Pancreas (tissue), 10 donors: ENCODE data around the gene SETD1B. TPM values are rescaled to one million over a fixed set of nuclear protein-coding genes. Genes with fewer than 3 reads are reported as not detected.

ENCODE experiments used
- ATAC-seq, 4 donors: fragments of 200-7000 bp; cut with Tn5 transposase; one replicate each; pipeline versions ENCODE4 v1.8.0 to v1.9.1; 2020; ENCODE audit warnings: mild to moderate bottlenecking in 4 of 4, moderate library complexity in 4 of 4
- DNase-seq, 6 donors: peaks; one replicate each; pipeline ENCODE4 v3.0.0-alpha.2; 2020
- FAIRE-seq: peaks from 2 replicates; lab custom pipeline; 2012; peaks lifted over from hg19 to GRCh38; lab: Jason Lieb, UNC
- H3K27ac ChIP-seq, 4 donors: fragments of 200-600 bp; sonication (generic); 1 replicate in 3 of 4; 2 replicates in 1 of 4; pipeline versions ENCODE4 v1.5.0 to v1.8.0; 2020
- H3K27me3 ChIP-seq, 4 donors: fragments of 200-600 bp; one replicate each; pipeline ENCODE4 v1.8.0; 2021
- H3K36me3 ChIP-seq, 3 donors: fragments of 200-600 bp; sonication (generic) in 1 of 3; one replicate each; pipeline versions ENCODE4 v1.5.0 to v1.8.0; 2020 to 2021
- H3K4me1 ChIP-seq, 3 donors: fragments of 200-600 bp; one replicate each; pipeline ENCODE4 v1.8.0; 2021
- H3K4me3 ChIP-seq, 4 donors: fragments of 200-600 bp; sonication (generic) in 2 of 4; one replicate each; pipeline versions ENCODE4 v1.5.0 to v1.8.0; 2020 to 2021
- H3K9me3 ChIP-seq, 4 donors: fragments of 200-600 bp; one replicate each; pipeline ENCODE4 v1.8.0; 2021
- CTCF ChIP-seq, 4 donors: fragments of 200-600 bp; sonication (generic) in 3 of 4; IDR thresholded peaks; one replicate each; pipeline versions ENCODE4 v1.5.0 to v1.8.0; 2021; ENCODE audit warnings: antibody characterized with exemption in 4 of 4
- WGBS, 2 donors: extraction: QIAGEN DNeasy Blood & Tissue Kit; methylation state at CpG; one replicate each; pipeline ENCODE4 v1.1.7; 2013; 5-methylcytosine and 5-hydroxymethylcytosine counted together
- intact Hi-C, 3 donors: fragments of 100-400 bp; cut with DNase I; formaldehyde crosslinking; loops; one replicate each; pipeline versions ENCODE4 v1.11.1 to v1.14.2; 2022
- polyA plus RNA-seq, 2 donors: library from polyadenylated mRNA; stranded (reverse); fragments of 200-250 nt; gene quantifications; one replicate each; pipeline ENCODE4 v1.2.3, GENCODE V29; 2013
- total RNA-seq, 6 donors: library from RNA; stranded (reverse); fragmentation: NEBNext Ultra II Directional in 4 of 6; extraction: Animal tissue kit (Norgen Biotek cat#: 25700) in 4 of 6; gene quantifications; one replicate each; pipeline versions ENCODE4 v1.2.1 to v1.2.4, GENCODE V29; 2021 to 2023
- donor health status: healthy with polysubstance abuse.
- donor health status: DM: no; HTN: no; CAD: no; lungs with moderate emphysema.
- donor health status: DM: no; HTN: no; CAD: no.
- donor health status: control.
- donor health status: control.
- donor health status: Bipolar disorder and iron deficiency.
- donor health status: DM: yes; HTN: yes; CAD: no.
- donor health status: DM: no; HTN: no; CAD: no.
- donor health status: DM: no; HTN: no; CAD: no.
- donor health status: DM: yes; HTN: yes; CAD: no.

The SETD1B gene
- total and polyA plus RNA-seq, 8 donors, result 9.2 to 18.5 (median 12.2) TPM

GRCh38 chr12:121774968-121775474 lies 28.8 kb upstream of the SETD1B start:
- no peaks in the 10 kb centered on the region for H3K36me3 ChIP-seq
- no peak overlapping the region for H3K27ac ChIP-seq
- no peaks in the 10 kb centered on the region for H3K9me3 ChIP-seq
- no peak for DNase-seq
- no peak overlapping the region for H3K4me3 ChIP-seq
- ATAC-seq, result no peak
- intact Hi-C loops, result loop anchor here (5.0 to 10.0 kb wide), 2 partner anchors 70 to 78 kb away; no protein-coding TSS in a partner anchor
- no peak for FAIRE-seq
- H3K4me1 ChIP-seq, result no peaks in the 10 kb centered on the region
- WGBS, 2 donors, result 74 to 75% methylated on average over 14 of the region's 14 CpGs
- H3K27me3 ChIP-seq, result no peaks in the 10 kb centered on the region
- no peak for TF ChIP-seq CTCF (IDR thresholded peaks at IDR 0.05)

- no peak for DNase-seq
- intact Hi-C loops, result loop anchor here (5.0 to 10.0 kb wide), 2 partner anchors 71 to 78 kb away; no protein-coding TSS in a partner anchor
- H3K27ac ChIP-seq, result no peak overlapping the region
These were observed 28.3 kb upstream of the SETD1B start for GRCh38 chr12:121775501-121775900.

GRCh38 chr12:121776190-121777098 lies 27.4 kb upstream of the SETD1B start:
- WGBS, 2 donors, result 21 to 26% methylated on average over 24 of the region's 24 CpGs
- peak; percentile 75 to 88 (median 82) for TF ChIP-seq CTCF (IDR thresholded peaks at IDR 0.05)
- ATAC-seq, result peak; percentile 57 to 74 (median 70)
- Histone ChIP-seq H3K27me3 (no peaks in the 10 kb centered on the region), H3K27ac (no peak overlapping the region), H3K9me3 (no peaks in the 10 kb centered on the region), H3K4me3 (no peak overlapping the region), H3K36me3 (no peaks in the 10 kb centered on the region), H3K4me1 (no peaks in the 10 kb centered on the region)
- intact Hi-C loops, result loop anchor here (5.0 to 10.0 kb wide), 2 partner anchors 72 to 79 kb away; no protein-coding TSS in a partner anchor
- peak; percentile 55 to 96 (median 78) for DNase-seq
- no peak for FAIRE-seq

More at GRCh38 chr12:121775501-121775900, 28.3 kb upstream of the SETD1B start:
- Histone ChIP-seq H3K9me3 (no peaks in the 10 kb centered on the region), H3K4me1 (no peaks in the 10 kb centered on the region), H3K36me3 (no peaks in the 10 kb centered on the region), H3K4me3 (no peak overlapping the region), H3K27me3 (no peaks in the 10 kb centered on the region)
- FAIRE-seq (no peak), ATAC-seq (no peak)
- 82 to 84% methylated on average over 15 to 16 of the region's 16 CpGs for WGBS, 2 donors
- TF ChIP-seq CTCF (IDR thresholded peaks at IDR 0.05), result no peak

GRCh38 chr12:121778567-121779421 lies 25.0 kb upstream of the SETD1B start:
- no peaks in the 10 kb centered on the region for H3K9me3 ChIP-seq
- ATAC-seq (no peak), FAIRE-seq (no peak), DNase-seq (no peak)
- H3K27me3 ChIP-seq, result no peaks in the 10 kb centered on the region
- intact Hi-C loops, result loop anchor here (5.0 to 10.0 kb wide), 2 partner anchors 74 to 81 kb away; no protein-coding TSS in a partner anchor
- TF ChIP-seq CTCF (IDR thresholded peaks at IDR 0.05), result no peak
- WGBS, 2 donors, result 74 to 76% methylated on average over 17 of the region's 17 CpGs
- no peak overlapping the region for H3K27ac ChIP-seq
- no peaks in the 10 kb centered on the region for H3K4me1 ChIP-seq
- H3K4me3 ChIP-seq, result no peak overlapping the region
- no peaks in the 10 kb centered on the region for H3K36me3 ChIP-seq
